Calu3 (cell line): ENCODE measurements around the gene CSMD2. TPM values are rescaled to one million over a fixed set of nuclear protein-coding genes. Genes with fewer than 3 reads are reported as not detected.

Source experiments
- BruUV-seq: library from RNA; stranded (reverse); fragments of 400-500 nt; replicated peaks from 2 replicates; lab custom pipeline; 2021; lab: Mats Ljungman, UMichigan
- CTCF ChIA-PET: fragments of 300-600 bp; sonication (Branson Sonifier 250); formaldehyde crosslinking; loops from one replicate; lab custom pipeline; 2022; ENCODE audit warnings: antibody characterized with exemption; lab: Charles Lee
- DNase-seq: peaks from one replicate; pipeline ENCODE4 v3.0.0; 2022
- H3K27ac Mint-ChIP-seq: one replicate; pipeline ENCODE4 v1.8.0; 2022; ENCODE audit warnings: mixed read lengths; ENCODE audit not compliant: unreplicated experiment
- H3K27me3 Mint-ChIP-seq: one replicate; pipeline ENCODE4 v1.8.0; 2022; ENCODE audit warnings: mixed read lengths; ENCODE audit not compliant: unreplicated experiment
- H3K36me3 Mint-ChIP-seq: one replicate; pipeline ENCODE4 v1.8.0; 2022; ENCODE audit warnings: mild to moderate bottlenecking, moderate library complexity, mixed read lengths; ENCODE audit not compliant: insufficient read depth, unreplicated experiment
- H3K4me1 Mint-ChIP-seq: one replicate; pipeline ENCODE4 v1.8.0; 2022; ENCODE audit warnings: mild to moderate bottlenecking, low read depth, mixed read lengths; ENCODE audit not compliant: unreplicated experiment
- H3K4me3 Mint-ChIP-seq: one replicate; pipeline ENCODE4 v1.8.0; 2022; ENCODE audit warnings: mild to moderate bottlenecking, low read depth, moderate library complexity, mixed read lengths; ENCODE audit not compliant: unreplicated experiment
- H3K9me3 Mint-ChIP-seq: one replicate; pipeline ENCODE4 v1.8.0; 2022; ENCODE audit warnings: low read depth, mixed read lengths; ENCODE audit not compliant: unreplicated experiment
- CTCF ChIP-seq: fragments of 200-600 bp; IDR thresholded peaks from one replicate; pipeline ENCODE4 v1.8.0; 2022; ENCODE audit warnings: antibody characterized with exemption; ENCODE audit not compliant: unreplicated experiment
- intact Hi-C: fragments of 100-400 bp; cut with micrococcal nuclease; formaldehyde crosslinking; loops from one replicate; pipeline ENCODE4 v1.10.0; 2022; ENCODE audit not compliant: unreplicated experiment
- total RNA-seq: library from RNA; stranded (reverse); gene quantifications from 2 replicates; pipeline ENCODE4 v1.2.3, GENCODE V29; 2022

CSMD2 gene
- total RNA-seq, 1 experiment from 2014 or later: not detected

GRCh38 chr1:33500547-33500946, 664.5 kb downstream of the CSMD2 start:
- no peak for DNase-seq
- no peak overlapping the region for H3K27ac Mint-ChIP-seq
- H3K4me3 Mint-ChIP-seq: no peak overlapping the region
- H3K27me3 Mint-ChIP-seq: no peaks in the 10 kb centered on the region
- BruUV-seq: no TSS peak
- H3K4me1 Mint-ChIP-seq: no peaks in the 10 kb centered on the region
- no peak for TF ChIP-seq CTCF
- H3K36me3 Mint-ChIP-seq: no peaks in the 10 kb centered on the region
- intact Hi-C loops: no loop called here
- CTCF ChIA-PET: interaction anchor here (0.9 kb wide), 1 partner anchor 1103 kb away, joined by 3 read pairs; no protein-coding TSS in a partner anchor
- H3K9me3 Mint-ChIP-seq: peaks cover 16% of the 10 kb centered on the region

GRCh38 chr1:33497410-33497809, 667.6 kb downstream of the CSMD2 start:
- Mint-ChIP-seq H3K4me3 (no peak overlapping the region), H3K27me3 (no peaks in the 10 kb centered on the region), H3K36me3 (no peaks in the 10 kb centered on the region), H3K27ac (no peak overlapping the region), H3K9me3 (peaks cover 26% of the 10 kb centered on the region), H3K4me1 (no peaks in the 10 kb centered on the region)
- no peak for DNase-seq
- TF ChIP-seq CTCF: no peak
- CTCF ChIA-PET: no interaction called here
- BruUV-seq: no TSS peak
- intact Hi-C loops: no loop called here

- Mint-ChIP-seq H3K27me3 (no peaks in the 10 kb centered on the region), H3K4me3 (no peak overlapping the region), H3K9me3 (peaks cover 30% of the 10 kb centered on the region), H3K27ac (no peak overlapping the region), H3K36me3 (no peaks in the 10 kb centered on the region), H3K4me1 (no peaks in the 10 kb centered on the region)
- TF ChIP-seq CTCF: no peak
- intact Hi-C loops: no loop called here
- CTCF ChIA-PET: no interaction called here
- no TSS peak for BruUV-seq
- DNase-seq: no peak
These were observed 670.1 kb downstream of the CSMD2 start for GRCh38 chr1:33494929-33495328.

- no TSS peak for BruUV-seq
- no peak for TF ChIP-seq CTCF
- no peaks in the 10 kb centered on the region for H3K4me1 Mint-ChIP-seq
- H3K36me3 Mint-ChIP-seq: no peaks in the 10 kb centered on the region
- no peak overlapping the region for H3K4me3 Mint-ChIP-seq
- intact Hi-C loops: no loop called here
- CTCF ChIA-PET: no interaction called here
- DNase-seq: no peak
- peaks cover 5% of the 10 kb centered on the region for H3K9me3 Mint-ChIP-seq
- no peak overlapping the region for H3K27ac Mint-ChIP-seq
- H3K27me3 Mint-ChIP-seq: no peaks in the 10 kb centered on the region
These were observed 676.4 kb downstream of the CSMD2 start for GRCh38 chr1:33488624-33489023.
